Measurements from ENCODE around the gene AKTIP.

The AKTIP gene

DNA sequence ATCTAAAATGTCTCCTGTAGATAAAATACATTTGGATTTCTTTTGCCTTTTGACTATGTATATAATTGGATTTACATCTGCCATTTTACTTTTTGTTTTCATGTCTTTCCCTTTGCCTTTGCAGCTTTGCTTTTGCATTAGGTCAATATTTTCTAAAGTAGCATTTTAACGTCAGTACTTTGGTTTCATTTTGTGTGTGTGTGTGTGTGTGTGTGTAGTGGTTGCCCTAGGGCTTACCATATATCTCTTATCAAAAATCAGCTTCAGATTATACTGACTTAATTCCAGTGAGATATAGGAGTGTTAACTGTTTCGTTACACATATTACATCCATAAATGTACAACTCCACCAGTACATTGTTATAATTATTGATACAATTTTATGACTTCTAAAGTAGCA, 26.1 kb downstream of the AKTIP start:
- no peak for DNase-seq

DNA sequence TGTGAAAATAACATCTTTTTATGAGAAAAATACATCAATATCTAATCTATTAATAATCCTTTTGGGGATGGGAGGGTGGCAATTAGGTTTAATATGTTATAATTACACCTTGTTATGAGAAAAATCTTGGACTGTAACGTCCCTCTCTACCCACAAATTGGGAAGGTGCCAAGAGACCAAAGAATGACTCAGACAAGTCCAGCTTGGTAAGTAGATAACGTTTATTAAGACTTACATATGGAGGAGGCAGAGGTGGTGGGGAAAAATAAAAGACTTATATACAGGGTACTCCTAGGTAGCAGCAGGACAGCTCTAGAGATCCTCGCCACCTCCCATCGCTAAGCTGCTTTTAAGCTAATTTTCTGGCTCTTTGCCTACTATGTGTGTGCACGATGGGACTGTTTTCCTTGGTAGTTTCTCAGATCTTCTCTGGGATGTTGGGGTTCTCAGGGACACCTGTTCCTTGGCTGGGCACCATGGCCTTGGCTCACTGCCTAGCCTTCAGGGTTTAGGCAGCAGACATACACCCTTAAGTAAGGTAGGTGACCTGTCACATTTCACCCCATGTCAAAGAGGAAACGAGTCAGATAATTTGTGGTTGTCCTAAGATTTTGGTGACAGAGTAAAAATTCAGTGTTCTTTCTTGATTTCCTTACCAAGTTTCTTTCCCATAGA, 37.3 kb downstream of the AKTIP start:
- DNase-seq = no peak

DNA sequence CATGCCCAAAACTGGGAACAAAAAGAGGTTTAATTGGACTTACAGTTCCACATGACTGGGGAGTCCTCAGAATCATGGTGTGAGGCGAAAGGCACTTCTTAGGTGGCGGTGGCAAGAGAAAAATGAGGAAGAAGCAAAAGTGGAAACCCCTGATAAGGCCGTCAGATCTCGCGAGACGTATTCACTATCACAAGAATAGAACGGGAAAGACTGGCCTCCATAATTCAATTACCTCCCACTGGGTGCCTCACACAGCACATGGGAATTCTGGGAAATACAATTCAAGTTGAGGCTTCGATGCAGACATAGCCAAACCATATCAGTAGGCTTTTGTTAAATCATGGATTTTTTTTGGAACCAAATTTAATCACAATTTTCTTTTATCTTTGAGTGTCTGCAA, 44.4 kb downstream of the AKTIP start:
- no peak for DNase-seq

DNA sequence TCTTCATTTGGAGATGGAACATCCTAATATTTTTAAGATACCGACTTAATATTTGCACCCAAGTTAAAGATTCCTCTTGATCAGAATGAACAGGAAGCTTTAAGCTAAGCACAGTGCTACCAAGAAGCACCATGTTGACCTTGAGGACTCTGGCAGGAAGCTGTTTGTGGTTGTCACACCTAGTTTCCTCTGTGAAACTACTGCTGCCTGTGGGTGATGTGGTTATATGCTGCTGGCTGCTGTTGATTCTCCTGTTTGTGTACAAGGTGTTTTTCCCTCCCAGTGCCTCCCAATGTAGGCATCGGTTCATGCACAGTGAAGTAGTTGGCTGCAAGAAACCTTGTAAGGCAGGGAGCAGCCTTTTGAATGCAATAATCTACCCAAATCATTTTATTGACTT, 45.3 kb downstream of the AKTIP start:
- no peak for DNase-seq

DNA sequence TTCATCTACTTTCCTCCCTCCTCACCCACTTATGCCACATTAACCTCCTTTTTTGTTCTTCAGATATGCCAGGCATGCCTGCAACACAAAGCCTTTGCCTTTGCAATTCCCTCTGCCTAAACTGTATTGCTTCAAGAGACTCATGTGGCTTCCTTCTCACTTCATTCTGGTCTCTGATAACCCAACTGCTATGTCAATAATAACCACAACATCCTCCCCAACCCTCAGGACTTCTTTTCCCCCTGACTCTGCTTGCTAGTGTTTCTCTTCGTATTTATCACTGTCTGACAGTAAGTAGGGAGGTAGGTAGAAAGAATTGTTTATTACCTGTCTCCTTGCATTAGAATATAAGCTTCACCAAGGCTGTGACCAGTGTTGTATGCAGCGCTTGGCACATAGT, 46.4 kb downstream of the AKTIP start:
- DNase-seq = no peak

DNA sequence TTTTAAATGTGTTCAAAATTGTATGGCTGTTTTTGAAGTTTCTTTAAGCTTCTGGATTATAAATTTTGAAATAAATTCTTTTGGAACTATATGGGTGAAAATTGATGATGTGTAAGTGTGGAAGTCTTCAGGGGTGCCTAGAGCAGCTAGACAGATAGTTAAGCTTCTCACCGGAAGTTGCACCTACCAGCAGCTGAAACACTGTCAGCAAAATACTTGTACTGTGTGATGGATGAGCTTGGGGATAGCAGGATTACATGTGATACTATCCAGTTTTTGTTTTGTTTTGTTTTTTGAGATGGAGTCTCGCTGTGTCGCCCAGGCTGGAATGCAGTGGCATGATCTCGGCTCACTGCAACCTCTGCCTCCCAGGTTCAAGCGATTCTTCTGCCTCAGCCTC, 49.1 kb downstream of the AKTIP start:
- no peak for DNase-seq

DNA sequence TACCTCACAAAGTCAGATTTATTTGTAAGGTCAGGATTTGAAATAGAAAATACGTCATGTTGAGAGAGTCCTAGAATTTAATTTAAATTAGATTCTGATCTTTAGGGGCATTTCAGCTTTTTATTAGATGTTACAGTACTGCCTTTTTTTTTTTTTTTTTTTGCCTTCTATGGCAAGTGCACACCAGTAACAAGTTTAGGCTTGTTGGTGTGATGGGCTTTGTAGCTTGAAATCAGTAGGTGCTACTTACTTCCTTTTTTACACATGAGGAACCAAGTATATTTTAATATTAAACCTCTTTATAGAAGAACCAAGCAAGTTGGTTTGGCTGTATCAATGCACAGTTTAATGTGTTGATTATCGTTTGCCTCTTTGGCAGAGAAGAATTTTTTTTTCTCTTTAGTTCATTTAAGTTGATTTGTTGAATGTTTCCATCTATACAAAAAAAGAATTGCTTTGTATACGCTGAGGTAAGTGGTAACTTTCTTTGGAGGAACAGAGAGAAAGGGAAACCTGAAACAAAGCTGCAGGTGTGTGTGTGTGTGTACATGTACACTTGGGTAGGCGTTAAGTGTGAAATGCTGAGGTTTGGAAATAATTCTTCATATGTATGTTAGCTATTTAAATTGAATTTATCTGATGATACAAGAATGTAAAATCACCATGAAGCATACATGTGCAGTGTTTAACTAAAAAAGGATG, 53.0 kb downstream of the AKTIP start:
- DNase-seq = no peak

DNA sequence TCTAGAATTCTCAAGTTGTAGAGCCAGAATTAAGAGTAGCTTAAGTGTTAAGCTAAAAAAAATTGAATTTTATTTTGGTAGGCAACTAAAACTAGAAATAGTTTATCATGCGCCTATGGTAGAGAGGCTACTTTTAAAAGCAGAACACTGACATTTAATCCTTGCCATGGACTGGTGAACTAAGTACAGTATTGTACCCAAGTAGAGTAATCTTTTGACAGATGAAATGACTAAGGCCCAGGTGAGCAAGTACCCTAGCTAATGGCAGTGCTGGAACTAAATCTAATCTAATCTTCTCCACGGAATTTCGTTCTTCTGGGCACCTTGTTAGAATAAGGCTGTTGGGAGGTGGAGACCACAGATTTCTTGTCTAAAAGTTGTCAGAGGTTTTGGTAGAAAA, 56.9 kb downstream of the AKTIP start:
- no peak for DNase-seq

DNA sequence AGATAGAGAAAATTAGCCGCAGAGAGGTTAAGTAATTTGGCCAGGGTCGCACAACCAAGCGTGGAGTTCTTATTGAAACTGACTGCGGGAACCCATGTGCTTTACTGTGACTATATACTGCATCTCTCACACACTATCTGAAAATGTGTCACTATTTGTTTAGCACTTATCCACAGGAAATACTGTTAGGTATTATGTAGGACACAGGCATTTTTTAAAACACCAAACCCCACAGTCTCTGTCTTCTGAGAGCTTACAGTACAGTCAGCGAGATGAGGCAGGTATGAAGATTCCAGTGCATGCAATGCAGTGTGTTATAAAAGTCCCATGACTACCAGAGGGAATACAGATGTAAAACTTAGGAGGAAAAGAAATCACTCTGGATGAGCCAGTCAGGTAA, 57.5 kb downstream of the AKTIP start:
- DNase-seq = no peak

All from NCI-H1417 treated with DMSO at 0.1 percent for 48 hours (cell line).